RPMI7951 (cell line): ENCODE data around the gene SELENOM. TPM values are rescaled to one million over a fixed set of nuclear protein-coding genes. Genes with fewer than 3 reads are reported as not detected.

ENCODE experiments used
- DNase-seq: peaks from one replicate; pipeline ENCODE4 v3.0.0-alpha.2; 2012; ENCODE audit warnings: low read depth
- total RNA-seq: library from RNA; depleted of rRNA; stranded (reverse); fragments of >200 nt; shearing (Covaris generic); gene quantifications from 2 replicates; pipeline ENCODE4 v1.2.3, GENCODE V29; 2014

SELENOM gene
- total RNA-seq, 1 experiment from 2014 or later, result 28.1 TPM

GRCh38 chr22:31091106-31091975 is 16.0 kb downstream of the SELENOM start:
- DNase-seq, result no peak

- no peak for DNase-seq
Observed at GRCh38 chr22:31090217-31091085, 16.9 kb downstream of the SELENOM start.

DNA sequence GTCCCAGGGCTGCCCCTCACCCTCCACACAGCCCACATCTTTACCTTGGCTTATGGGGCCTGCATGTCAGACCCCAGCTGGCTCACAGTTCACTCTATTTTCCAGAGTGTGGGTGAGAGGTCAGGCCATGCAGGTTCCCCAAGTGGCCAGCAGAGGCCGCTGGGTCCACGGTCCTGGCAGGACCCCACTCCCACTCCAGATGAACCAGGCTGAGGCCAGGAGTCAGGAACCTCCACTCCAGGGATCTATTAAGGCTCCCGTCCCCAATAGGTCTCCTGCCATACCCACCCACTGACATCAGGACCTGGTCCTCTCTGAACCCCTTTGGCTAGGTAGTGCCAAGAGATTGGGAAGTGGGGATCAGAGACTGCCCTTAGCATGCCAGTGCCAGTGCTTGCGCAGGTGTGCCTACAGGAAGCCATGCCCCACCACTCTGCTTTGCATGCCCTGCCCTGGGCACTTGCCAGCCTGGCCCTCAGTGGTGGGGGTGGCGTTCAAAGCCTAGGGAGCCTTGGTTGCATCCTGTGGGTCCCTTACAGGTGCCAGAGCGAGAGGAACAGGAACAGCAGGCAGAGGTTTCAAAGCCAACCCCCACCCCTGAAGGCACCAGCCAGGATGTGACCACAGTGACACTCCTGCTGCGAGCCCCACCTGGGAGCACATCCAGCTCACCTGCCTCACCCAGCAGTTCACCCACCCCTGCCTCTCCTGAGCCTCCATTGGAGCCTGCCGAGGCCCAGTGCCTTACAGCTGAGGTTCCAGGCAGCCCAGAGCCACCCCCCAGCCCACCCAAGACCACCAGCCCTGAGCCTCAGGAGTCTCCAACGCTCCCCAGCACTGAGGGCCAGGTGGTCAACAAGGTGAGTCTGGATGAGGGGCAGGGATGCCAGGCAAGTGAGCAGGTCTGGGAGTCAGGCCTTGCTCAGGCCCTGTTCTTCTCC is 17.9 kb downstream of the SELENOM start:
- DNase-seq, result no peak

DNA sequence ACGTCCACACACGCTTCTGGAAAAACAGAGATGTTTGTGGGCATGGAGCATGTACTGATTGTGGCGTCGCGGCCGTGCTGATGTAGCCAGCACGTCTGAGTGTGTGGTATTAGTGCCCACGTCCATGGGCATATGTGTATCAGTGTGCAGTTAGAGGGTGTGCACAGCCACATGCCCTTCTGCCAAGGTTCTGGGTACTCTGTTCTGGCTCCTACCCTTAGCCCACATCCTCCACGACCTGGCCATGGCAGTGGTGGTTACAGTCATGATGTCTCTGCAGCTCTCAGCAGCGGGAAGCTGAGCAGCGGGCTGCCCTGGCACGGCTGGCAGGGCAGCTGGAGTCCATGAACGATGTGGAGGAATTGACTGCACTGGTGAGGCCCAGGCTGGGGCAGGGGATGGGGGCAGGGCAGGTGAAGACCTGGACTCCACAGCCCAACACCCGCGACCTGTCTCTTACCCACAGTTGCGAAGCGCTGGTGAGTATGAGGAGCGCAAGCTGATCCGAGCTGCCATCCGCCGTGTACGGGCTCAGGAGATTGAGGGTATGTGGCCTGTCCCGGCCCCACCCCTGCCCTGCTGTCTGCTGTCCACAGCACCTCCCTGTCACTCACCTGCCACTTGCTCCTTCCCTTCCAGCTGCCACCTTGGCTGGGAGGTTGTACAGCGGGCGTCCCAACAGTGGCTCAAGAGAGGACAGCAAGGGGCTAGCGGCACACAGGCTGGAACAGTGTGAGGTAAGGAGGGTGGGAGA is 19.0 kb downstream of the SELENOM start:
- no peak for DNase-seq

DNA sequence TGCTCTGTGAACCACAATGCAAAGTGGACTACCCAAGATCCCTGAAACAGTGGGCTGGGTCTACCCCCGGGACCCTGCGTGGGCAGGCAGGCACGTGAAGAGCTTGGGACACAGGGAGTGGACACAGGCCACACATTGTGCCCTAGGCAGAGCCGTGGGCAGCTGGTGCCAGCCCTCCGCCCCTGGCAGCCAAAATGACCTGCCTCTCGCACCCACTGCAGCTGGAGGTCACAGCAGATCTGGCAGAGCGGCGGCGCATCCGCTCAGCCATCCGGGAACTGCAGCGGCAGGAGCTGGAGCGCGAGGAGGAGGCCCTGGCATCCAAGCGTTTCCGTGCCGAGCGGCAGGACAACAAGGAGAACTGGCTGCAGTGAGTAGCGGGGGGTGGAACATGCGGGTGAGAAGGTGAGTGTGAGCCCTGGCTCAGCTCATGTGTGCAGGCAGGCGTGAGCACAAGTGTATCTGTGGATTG is 19.6 kb downstream of the SELENOM start:
- DNase-seq, result no peak

GRCh38 chr22:31086703-31087330 is 20.6 kb downstream of the SELENOM start:
- no peak for DNase-seq

- no peak for DNase-seq
Observed at GRCh38 chr22:31085928-31086327, 21.4 kb downstream of the SELENOM start.

DNA sequence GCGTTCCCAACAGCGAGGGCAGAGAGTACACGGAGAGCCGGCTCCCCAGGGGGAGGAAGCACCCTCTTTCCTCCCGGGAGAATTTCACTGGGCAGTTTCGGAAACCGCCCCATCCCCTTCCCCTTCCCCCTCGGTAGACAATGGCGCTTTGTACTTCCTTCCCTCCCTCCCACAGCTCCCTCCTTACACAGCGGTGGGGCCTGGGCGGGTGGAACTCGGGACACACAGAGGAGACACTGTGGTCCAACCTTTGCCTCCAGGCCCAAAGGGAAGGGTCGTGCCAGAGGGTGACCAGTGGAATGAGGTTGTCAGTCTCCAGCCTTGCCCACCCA is 21.9 kb downstream of the SELENOM start:
- no peak for DNase-seq

DNA sequence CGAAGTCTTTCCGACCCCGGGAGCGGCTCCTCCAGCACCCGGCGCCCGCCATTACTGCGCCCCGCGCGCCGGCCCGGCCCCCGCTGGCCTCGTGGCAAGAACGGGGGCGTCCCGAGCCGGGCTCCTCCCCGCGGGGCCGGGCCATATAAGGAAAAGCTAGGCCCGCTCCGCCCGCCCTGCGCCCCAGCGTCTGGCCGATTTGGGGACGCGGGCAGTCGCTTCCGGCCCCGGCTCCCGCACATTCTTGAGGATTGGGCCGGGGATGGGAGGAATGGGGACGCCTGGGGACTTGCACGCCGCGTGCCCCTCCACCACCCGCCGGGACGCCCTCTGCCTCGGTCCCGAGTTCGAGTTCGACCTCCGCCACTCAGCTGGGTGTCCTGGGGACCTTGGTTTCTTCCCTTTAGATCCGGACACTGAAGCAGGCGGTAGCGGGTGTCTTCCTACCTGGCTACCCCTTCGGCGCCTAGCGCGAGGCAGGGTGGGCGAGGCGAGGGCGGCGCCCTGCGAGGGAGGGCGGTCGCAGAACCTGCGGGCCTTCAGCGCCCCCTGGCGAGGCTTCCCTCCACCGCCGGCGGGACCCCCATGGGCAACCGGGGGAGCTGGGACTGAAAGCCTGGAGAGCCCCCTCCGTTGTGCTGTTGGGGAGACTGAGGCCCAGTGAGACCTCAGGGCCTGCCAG is 22.4 kb downstream of the SELENOM start:
- peak; percentile 78 for DNase-seq

- no peak for DNase-seq
Observed at GRCh38 chr22:31083923-31084810, 23.2 kb downstream of the SELENOM start.

GRCh38 chr22:31083377-31083768 is 24.0 kb downstream of the SELENOM start:
- DNase-seq, result no peak

GRCh38 chr22:31082606-31083376 is 24.6 kb downstream of the SELENOM start:
- peak; percentile 47 for DNase-seq

DNA sequence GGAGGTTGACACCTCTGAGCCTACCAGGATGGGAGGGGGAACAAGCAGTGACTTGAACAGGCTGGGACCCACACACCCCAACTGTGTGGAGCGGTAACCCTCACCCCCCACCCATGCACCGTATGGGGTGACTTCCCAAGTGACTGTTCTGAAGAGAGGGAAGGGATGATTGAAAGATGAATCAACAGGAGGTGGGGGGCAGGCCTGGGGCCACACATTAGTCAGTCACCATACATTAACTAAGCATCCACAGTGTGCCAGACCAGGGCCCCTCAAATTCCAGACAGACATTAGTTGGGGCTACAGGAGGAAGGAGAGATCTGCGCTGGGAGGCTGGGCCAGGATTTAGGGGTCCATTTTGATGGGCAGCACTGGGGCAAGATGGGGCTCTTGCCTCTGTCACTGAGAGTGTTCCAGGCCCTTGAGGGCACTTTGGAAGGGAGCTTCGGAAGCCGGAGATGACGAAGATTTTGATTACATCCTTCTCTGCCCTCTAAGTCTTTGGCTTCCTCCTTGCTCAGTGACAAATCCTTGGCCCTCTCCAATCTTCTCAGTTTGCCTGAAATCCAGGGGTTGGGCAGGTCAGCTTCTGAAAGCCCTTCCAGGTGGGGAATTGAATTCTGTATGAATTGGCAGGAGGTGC is 25.3 kb downstream of the SELENOM start:
- peak; percentile 68 for DNase-seq

DNA sequence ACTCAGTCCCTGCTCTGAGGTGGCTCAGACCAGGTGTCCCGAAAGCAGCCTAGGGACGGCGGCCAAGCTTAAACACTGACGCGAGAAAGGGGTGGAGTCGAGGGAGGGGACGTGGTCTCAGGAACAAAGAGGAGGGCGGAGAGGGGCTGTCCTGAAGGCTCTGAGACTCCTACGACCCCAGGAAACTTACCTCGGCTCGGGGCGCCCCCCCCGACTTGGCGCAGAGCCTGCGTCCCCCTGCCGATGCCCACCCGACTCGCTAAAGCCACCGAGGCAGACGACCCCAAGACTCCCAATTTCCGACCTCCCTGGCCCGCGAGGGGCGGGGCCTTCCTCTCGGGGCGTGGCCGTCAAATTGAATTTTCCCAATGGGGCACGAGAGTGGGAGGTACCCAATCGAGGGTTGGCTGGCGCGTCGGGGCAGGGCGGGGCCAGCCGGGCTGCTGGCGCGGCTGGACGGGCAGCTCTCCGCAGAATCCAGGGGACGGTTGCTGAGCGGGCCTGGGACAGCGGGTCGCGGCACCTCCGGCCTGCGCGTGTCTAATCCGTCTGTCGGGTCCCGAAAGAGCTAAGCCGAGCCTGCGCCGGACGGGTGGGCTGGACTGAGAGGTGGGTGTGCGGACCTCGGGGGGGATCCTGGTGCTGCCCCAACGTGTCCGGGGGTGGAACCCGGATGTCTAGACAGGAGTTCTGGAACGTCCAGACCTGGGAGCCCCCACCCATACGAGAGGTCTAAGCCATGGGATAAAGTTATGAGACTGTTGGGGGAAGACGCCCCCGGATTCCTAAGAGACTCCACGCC is 26.3 kb downstream of the SELENOM start, which contains the start of gene SMTN:
Gene SMTN (plus strand): TSS at position 471 of the 802 bp plus-strand sequence. CDS start 1,941 bp downstream, outside the sequence.
- DNase-seq, result peak; percentile 86

DNA sequence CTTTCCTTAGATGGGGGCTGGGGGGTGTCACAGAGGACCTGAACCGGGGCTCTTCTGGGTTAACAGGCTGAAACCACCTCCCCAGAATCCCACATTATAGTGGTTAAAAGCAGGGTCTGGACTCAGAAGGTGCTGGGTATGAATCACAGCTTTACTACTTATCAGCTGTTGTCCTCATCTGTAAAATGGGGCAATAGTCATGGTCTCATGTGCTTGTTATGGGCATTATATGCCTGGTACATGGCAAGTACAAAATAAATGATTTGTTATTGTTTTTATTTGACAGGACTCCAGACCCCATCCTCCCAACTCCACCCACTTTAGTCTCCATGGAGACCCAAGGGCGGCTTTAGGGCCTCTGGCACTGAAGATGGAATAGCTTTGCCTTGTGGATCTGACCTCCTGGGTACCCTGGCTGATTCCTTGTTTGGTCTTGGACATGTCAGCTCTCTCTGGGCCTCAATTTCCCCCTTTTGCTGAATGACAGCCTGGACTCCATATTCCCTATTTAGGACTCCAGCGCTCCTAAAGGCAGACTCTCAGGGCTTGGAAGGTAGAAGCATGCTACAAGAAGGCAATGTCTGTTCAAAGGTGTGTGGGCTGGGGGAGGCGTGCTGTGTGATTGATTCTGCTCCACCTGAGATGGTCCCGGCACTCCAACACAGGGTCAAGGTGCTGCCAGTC is 27.1 kb downstream of the SELENOM start:
- no peak for DNase-seq

- DNase-seq, result no peak
Observed at GRCh38 chr22:31079095-31079642, 28.2 kb downstream of the SELENOM start.
